ENCODE results near the gene PEX10. TPM values are rescaled to one million over a fixed set of nuclear protein-coding genes. Genes with fewer than 3 reads are reported as not detected.
A peak's percentile ranks its signal among the peaks of the same experiment; 100 is the strongest.
"Not testable (repeated sequence)": the region's sequence is repeated elsewhere in the genome, so short reads cannot be mapped to it uniquely, and the experiment has no call there.

Gene PEX10
- total RNA-seq, 1 donor from 2014 or later = 24.9 TPM

DNA sequence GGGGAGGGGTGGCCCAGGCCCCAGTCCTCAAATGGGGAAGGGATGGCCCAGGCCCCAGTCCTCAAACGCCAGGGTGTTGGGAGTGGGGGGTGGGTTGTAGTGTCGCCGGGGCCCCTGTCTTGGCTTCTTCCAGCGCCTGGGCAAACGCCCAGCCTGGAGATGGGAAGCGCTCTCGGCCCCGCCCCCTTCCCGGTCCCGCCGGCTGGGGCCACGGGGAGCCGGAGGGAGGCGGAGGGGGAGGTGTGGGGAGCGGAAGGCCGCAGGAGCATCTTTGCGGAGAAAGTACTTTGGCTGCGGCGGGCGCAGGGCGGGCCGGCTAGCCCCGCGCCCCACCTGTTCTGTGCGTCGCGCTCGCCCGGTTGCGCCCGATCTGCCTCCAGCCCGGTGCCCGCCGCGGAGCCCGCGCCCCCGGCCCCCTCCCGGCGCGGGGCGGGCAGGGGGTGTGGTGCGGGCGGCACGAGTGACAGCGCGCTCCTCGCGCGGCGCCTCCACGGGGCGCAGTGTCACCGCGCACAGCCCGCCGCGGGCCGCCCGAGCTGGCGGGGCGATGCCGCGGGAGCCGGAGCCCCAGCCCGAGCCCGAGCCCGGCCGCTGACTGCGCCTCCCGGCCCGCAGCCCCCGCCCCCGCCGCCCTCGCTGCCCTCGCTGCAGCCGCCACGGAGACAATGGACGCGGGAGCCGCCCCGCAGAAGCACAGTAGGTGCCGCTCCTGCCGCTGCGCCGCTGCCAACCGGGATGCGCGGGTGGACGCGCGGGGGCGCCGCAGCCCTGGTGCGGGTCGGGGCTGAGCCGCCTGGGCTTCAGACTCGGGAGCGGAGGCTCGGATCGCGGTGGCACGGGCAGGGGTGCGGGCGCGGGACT, 31.1 kb upstream of the PEX10 start:
- peak in 1 of 2 donors; percentile 39 for DNase-seq (ENCODE audit: low read depth in 2 of 2)

DNA sequence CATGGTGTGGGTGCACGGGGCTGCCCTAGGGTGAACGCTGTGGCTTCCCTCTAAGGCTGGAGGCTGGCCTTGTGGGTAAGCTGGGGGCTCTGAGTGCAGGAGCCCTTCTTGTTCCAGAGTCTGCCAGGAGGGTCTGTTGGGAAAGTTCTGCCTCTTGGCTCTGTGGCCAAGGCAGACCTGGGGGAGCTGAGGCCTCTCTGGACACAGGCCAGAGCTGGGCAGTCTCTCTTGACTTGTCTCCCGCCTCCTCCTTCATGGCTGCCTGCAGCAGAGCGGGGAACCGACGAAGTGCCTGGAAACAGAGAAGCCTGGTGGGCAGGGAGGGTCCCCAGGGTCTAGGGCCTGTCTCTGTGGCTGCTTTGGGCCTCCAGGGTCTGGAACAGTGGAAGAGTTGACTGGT, 30.3 kb upstream of the PEX10 start:
- no peak for DNase-seq (ENCODE audit: low read depth in 2 of 2)

DNA sequence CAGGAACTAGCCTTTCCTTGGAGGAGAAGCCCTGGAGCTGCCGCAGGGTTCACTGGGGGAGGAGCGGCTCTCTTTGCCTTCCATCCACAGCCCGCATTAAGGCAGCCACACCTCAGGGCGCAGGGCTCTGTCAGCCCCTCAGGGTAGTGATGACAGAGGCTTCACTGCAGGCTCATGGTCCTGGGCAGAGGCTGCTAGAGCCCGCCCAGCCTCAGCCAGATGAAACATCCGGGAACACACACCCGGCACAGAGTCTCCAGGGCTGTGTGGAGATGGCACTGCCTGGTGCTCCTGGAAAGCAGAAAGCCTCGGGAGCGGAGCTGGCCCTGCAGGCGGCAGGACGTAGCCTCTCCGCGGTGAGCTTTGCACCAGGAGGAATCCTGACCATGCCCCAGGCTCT, 29.4 kb upstream of the PEX10 start:
- DNase-seq (ENCODE audit: low read depth in 2 of 2) = no peak

DNA sequence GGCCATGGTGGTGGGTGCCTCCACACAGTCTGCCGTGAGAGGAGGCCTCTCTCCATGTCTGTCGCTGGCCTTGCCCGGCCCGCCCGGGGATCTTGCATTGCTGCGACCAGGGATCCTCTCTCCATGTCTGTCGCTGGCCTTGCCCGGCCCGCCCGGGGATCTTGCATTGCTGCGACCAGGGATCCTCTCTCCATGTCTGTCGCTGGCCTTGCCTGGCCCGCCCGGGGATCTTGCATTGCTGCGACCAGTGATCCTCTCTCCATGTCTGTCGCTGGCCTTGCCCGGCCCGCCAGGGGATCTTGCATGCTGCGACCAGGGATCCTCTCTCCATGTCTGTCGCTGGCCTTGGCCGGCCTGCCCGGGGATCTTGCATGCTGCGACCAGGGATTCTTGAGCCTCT, 28.0 kb upstream of the PEX10 start:
- not testable (repeated sequence) for DNase-seq (ENCODE audit: low read depth in 2 of 2)

DNA sequence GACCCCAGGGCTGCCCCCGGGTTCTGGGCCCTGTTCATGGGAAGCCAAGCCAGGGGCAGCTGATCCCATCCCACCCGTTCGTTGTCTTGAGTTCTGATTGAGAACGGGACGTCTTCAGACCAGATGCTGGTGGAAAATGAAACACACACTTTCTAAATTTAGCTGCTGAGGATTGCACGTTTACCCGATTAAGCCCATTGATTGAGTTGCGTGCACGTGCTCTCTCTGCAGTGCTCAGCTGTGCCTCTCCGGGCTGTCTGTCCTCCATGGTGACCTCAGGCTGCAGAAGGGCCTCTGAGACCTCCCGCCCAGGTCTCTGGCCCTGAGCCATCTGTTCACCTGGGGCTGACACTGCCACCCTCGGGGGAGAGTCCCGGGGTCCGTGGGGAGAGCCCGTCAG, 27.0 kb upstream of the PEX10 start:
- DNase-seq (ENCODE audit: low read depth in 2 of 2) = no peak

DNA sequence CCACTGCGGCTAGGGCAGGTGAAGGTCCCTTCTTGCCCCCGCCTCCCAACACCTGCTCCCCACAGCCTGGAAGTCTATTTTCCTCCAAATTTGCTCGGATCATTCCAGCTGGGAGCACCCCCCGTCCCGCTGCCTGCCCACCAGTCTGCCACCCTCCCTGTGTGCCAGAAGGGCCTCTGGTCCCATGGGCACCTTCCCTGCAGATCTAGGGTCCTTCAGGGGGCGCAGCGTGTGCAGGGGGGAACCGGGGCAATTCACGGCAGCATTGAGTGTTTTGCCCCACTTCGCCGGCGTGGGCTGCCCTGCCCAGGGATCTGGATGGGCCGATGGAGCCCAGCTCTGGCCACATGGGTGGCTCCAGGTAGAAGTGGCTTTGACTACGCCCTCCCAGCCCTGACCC, 26.3 kb upstream of the PEX10 start:
- no peak for DNase-seq (ENCODE audit: low read depth in 2 of 2)

DNA sequence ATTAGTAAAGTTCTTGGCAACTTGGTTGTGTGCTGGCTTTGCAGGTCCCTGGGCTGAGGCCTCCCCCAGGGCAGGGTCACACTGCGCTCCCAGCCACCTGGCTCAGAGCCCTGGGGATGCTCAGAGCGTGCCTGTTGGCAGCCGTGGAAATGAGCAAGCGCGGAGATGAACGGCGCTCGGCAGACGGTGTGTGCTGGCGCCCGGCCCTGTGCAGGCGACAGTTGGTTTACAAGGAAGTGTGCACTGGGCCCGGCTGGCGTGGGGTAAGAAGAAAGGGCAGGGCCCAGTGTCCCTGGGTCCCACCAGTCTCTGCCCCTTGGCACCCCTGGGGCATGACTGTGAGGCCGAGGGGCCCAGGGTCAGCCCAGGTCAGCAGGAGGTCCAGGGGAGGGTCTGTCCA, 25.7 kb upstream of the PEX10 start:
- no peak for DNase-seq (ENCODE audit: low read depth in 2 of 2)

DNA sequence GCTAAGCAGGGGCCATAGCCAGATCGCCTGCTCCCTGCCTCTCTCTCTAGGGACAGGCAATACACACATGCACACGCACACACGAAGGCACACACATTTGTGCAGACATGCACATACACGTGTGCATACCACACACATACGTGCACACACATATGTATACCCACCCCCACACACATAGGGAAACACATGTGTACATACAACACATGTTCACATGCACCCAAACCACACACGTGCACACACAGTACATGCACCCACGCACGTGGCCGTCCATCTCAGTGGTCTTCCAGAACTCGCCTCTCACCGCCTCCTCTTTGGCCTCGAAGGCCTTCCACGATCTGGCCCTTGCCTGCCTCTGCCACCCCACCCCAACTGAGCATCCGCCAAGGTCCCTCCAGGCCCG, 25.3 kb upstream of the PEX10 start:
- no peak for DNase-seq (ENCODE audit: low read depth in 2 of 2)

DNA sequence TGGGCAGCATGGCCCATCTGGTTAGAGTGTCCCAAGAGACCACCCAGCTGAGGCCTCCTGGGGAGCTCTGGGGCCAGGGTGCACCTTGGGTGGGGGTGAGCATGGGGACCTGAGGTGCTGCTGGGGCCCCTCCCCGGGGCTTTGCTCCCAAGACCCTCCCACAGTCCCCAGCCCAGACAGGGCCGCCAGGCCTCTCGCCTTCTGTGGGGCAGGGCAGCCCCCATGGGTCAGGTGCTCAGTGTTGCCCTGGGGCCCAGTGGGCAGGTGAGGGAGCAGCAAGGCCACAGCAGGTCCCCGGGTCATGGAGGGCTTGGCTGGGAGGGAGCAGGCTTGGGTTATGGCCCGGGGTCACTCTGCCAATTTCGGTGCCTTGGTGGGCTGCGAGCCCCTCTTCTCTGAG, 24.5 kb upstream of the PEX10 start:
- DNase-seq (ENCODE audit: low read depth in 2 of 2) = no peak

DNA sequence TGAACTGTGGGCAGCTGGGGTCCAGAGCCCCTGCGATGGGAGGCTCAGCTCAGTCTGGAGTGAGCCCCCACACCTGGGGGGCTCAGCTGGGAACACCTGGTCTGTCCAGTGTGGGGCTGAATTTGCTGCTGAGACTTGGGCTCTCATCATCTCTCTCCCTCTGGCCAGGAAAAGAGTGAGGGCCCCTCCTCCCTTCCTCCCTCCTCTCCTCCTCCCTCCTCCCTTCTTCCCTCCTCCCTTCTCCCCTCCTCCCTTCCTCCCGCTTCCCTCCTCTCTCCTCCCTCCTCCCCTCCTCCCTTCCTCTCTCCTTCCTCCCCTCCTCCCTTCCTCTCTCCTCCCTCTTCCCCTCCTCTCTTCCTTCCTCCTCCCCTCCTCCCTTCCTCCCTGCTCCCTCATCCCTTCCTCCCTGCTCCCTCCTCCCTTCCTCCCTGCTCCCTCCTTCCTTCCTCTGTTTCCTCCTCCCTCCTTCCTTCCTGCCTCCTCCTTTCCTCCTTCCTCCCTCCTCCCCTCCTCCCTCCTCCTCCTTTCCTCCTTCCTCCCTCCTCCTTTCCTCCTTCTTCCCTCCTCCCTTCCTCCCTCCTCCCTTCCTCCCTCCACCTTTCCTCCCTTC, 23.5 kb upstream of the PEX10 start:
- no peak for DNase-seq (ENCODE audit: low read depth in 2 of 2)

DNA sequence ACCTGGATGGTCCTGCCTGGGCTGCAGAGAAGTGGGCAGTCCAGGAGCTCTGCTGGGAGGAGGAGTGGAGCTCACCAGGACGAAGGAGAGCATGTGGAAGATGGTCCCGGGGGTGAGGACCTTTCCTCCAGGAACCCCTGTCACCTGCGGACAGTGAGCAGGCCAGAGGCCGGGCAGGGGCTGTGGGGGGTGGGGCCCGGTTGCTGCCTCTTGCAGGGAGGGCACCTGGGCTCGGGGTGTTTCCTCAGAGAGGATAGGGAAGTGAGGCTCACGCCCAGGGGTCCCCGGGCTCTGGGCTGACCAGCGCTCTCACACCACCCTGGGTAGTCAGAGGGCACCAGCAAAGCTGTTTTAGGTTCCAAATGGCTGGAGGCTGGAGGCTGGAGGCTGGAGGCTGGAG, 22.7 kb upstream of the PEX10 start:
- DNase-seq (ENCODE audit: low read depth in 2 of 2) = no peak

DNA sequence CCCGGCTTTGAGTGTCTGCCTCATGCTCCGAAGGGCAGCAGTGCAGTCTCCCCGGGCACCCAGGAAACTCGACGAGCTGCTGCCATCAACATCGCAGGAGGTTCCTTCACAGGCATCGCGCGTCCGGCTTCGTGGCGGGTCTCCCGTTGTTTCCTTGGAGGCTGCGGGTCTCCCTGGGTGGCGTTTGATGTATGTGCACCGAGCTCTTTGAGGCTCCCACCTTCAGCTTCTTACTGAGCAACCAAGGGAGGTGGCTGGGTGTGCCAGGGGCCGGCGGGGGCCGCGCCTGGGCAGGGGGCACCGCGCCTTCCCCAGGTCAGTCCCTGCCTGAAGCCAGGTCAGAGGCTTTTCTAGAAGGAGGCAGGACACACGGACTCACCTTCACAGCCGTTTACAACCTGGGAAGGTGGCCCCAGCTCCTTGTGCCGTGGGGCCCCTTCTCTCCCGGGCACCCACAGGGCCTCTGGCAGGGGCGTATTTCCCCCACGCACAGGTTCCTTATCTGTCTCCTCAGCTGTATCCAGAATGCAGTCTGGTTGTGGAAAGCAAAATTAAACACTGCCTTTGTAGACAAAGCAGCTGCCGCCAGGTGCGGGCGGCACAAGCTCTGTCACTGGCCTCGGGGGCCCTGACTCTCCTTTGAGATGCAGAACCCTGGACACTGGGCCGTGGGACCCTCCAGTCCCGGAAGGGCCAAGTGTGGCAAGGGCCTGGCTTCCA, 21.7 kb upstream of the PEX10 start:
- no peak for DNase-seq (ENCODE audit: low read depth in 2 of 2)

DNA sequence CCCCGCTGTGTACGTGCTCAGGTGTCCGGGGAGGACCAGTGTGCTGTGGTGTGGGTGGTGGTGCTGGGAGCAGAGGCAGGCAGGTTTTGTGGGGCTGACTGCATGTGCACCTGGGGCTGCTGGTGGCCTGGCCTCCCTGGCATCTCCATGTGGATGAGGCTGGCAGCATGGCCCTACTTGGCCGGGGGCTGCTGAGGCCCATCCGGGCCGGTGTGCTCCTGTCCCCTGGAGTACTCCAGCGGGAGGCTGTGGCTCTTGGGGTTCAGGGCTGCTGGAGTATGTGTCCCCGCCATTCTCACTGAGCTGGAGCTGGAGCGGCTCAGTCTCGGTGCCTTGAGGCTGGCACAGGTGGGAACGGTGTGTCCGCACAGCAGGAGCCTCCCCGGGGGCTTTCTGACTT, 20.8 kb upstream of the PEX10 start:
- no peak for DNase-seq (ENCODE audit: low read depth in 2 of 2)

DNA sequence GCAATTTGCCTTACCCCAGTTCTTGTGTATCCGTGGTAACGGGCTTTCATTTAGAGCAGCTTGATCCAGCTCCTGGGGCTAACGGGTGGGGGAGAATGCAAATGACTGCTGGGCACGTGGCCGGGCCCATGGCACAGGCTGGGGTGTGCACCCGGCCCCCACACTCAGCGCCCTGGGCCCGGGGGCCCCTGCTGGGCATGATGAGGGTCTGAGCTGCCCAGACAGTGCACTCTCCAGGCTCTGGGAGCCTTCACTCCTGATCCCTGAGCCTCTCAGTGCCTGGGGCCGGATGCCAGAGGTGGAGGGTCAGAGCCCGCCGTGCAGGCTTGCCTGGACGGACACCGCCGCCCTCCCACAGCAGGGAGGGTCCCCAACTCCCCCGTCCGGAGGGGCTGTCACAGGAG, 20.1 kb upstream of the PEX10 start:
- no peak for DNase-seq (ENCODE audit: low read depth in 2 of 2)

DNA sequence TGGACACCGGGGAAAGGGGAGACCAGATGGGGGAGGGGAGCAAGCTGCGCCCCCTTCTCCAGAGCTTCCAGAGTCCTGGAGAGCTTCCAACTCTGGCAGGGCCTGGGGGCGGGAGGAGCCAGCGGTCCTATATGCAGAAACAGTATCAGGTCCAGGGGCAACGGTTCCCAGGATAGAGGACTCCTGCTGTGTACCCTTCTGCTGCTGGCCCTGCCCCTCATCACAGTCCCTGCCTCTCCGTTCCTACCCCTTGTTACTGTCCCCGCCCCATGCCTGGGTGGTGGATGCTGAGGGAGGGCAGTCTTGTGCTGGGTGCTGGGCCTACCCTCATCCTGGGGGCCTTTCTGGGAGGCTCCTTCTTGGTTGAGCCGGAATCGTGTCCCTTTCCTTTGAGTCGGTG, 19.2 kb upstream of the PEX10 start:
- DNase-seq (ENCODE audit: low read depth in 2 of 2) = no peak

DNA sequence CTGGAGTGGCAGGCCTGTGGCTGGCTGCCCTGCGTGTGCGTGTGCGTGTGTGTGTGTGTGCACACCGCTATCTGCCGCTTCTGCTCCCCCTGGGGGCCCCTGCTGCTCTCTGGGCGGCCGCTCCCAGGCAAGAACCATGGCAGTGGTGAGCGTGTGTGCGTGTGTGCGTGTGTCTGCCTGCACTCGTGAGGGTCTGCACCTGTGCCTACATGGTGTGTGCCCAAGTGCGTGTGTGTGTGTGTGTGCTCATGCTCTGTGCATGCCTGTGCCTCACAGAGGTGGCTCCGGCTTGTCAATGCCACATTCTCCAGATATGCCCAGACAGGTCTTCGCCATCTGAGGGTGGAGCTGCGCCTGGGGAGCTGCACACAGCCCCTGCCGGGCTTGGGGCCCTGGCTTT, 18.7 kb upstream of the PEX10 start:
- DNase-seq (ENCODE audit: low read depth in 2 of 2) = no peak

DNA sequence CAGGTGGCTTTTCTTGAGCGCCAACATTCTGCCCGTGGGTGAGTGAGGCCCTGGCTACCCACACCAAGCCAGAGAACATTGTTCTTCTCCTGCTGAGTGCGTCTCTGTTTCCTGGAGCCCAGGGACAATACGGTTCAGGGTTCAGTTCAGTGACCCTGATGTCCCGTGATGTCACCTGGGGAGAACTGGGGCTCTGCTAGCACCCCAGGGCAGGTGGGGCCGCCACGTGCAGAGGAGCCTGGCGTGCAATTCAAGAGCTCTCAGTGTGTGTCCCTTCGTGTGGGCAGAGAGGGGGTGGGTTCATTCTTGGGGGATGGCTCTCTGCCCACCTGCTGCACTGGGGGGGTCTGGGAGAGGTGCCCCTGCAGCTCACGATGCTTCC, 18.2 kb upstream of the PEX10 start:
- DNase-seq (ENCODE audit: low read depth in 2 of 2) = no peak

DNA sequence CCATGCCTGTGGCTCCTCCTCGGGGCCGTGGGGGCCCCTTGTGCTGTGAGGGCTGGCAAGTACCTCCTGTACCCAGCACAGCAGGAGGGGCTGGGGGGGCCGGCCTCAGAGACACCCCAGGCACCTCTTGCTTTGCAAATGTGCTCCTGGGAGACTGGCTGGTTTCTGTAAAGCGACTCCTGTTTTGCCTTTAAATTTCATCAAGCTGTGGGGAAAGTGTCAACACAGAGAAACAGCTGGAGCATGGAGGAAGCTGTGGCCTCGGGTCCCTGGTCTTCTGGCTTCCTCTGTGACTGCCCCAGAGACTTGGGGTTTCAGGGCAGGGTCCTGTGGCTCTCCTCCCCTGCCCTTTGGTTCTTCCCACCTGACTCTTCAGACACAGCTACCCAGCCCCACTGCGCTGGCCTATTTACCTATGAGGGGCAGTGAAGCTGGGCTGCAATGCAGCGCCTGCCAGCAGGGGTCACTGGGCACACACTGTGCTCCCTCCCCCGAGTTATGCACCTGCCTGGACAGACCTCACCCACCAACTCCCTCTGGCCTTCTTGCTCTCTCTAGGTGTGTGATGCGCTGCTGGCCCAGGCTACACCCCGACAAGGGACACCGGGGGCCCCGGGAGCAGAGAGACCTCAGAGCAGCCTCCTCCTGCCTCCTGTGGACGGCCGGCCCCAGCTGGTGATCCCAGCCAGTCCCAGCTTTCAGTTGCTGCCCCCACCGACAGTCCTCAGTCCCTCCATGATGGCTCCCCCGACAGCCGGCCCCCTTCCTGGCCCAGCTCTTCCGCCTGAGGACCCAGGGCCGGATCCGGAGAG, 17.6 kb upstream of the PEX10 start:
- no peak for DNase-seq (ENCODE audit: low read depth in 2 of 2)

DNA sequence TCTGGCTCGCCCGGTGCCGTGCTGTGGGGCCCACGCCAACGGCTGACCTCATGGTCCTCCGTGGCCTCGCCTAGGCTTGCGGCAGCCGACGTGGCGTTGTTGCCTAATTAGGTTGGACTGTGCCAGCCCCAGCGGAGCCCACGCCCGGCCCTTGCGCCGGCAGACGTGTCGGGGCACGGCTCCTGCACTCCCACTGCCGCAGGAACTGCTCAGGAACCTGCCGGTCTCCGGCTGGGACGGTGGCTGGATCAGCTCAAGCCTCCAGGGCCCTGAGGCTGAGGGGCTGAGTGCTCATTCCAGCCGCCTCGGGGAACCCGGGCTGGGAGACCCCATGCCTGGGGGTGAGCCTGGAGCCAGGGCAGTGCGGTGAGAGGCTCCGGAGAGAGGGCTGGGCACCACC, 16.1 kb upstream of the PEX10 start:
- DNase-seq (ENCODE audit: low read depth in 2 of 2) = no peak

DNA sequence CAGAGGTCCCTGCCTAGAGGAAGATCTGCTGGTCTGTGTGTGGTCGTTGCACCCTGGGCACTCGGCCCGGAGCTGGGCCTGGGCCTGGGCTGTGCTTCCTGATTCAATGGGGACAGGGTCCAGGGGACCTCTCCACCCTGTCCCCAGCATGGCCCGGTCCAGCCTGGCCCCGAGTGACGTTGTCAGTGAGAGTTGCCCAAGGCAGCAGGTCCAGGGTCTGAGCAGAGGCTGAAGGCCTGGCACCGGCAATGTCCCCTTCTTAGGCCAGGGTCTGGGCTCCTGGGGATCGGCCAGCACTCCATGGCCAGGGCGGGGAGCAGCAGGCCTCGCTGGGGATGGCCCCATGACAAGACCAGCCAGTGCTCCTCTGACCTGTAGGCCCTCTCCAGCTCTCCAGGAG, 15.6 kb upstream of the PEX10 start:
- no peak for DNase-seq (ENCODE audit: low read depth in 2 of 2)

DNA sequence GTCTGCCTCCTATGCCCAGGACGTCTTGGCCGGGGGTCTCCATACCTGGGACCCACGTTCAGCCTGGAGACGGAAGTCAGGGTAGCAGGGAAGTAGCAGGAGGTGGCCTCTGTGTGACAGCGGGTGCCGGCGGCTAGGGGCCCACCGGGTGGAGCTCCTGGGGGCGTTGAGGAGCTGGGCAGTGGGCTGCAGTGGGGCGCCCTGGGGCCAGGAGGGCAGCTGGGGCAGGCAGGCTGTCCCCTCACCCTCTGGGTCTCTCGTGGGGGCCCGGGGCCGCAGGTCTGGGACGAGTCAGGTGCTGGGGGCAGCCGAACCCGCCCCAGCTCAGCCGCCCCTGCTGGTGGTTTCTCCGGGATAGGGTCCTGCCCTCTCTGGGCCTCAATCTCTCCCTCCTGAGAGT, 14.7 kb upstream of the PEX10 start:
- no peak for DNase-seq (ENCODE audit: low read depth in 2 of 2)

DNA sequence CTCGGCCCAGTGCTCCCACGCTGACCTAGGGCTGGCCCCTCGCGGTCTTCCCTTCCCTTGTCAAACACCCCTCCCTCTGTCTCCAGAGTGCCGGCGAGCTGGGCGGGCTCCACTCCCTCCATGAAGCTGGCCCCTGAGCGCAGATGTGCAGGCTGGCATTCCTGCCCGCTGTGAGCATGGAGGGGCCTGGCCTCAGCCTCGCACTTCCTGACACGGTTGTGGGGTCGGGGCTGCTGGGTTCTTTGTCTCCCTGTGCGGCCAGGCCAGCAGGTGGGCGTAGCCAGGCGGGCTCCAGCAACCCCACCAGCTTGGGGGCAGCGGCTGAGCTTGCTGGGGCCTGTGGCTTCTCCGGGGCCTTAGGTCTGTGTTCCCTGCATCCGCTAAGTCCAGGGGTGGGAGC, 14.2 kb upstream of the PEX10 start:
- no peak for DNase-seq (ENCODE audit: low read depth in 2 of 2)

Measured in dermis microvascular lymphatic vessel endothelial cell (primary cell).